ENCODE results near the gene FGF3.

The FGF3 gene

GRCh38 chr11:69823641-69824265 is 4.5 kb upstream of the FGF3 start:
- DNase-seq (ENCODE audit: low spot score) = no peak

GRCh38 chr11:69822676-69823494 is 3.7 kb upstream of the FGF3 start:
- DNase-seq (ENCODE audit: low spot score) = no peak

- DNase-seq (ENCODE audit: low spot score) = no peak
Measured at GRCh38 chr11:69821511-69822040, 2.4 kb upstream of the FGF3 start.

- DNase-seq (ENCODE audit: low spot score) = no peak
Measured at GRCh38 chr11:69820441-69820840, 1.2 kb upstream of the FGF3 start.

- no peak for DNase-seq (ENCODE audit: low spot score)
Measured at GRCh38 chr11:69819541-69820070, 390 bp upstream of the FGF3 start.

GRCh38 chr11:69818231-69818602 is 999 bp downstream of the FGF3 start:
- DNase-seq (ENCODE audit: low spot score) = no peak

GRCh38 chr11:69817265-69818230 is 1.7 kb downstream of the FGF3 start:
- no peak for DNase-seq (ENCODE audit: low spot score)

GRCh38 chr11:69816671-69817070 is 2.5 kb downstream of the FGF3 start:
- DNase-seq (ENCODE audit: low spot score) = no peak

GRCh38 chr11:69815973-69816372 is 3.2 kb downstream of the FGF3 start:
- no peak for DNase-seq (ENCODE audit: low spot score)

- no peak for DNase-seq (ENCODE audit: low spot score)
Measured at GRCh38 chr11:69814902-69815301, 4.3 kb downstream of the FGF3 start.

- DNase-seq (ENCODE audit: low spot score) = no peak
Measured at GRCh38 chr11:69814411-69814810, 4.8 kb downstream of the FGF3 start.

GRCh38 chr11:69813839-69814238 is 5.4 kb downstream of the FGF3 start:
- DNase-seq (ENCODE audit: low spot score) = no peak

GRCh38 chr11:69812946-69813345 is 6.3 kb downstream of the FGF3 start:
- DNase-seq (ENCODE audit: low spot score) = no peak

- DNase-seq (ENCODE audit: low spot score) = no peak
Measured at GRCh38 chr11:69812256-69812655, 7.0 kb downstream of the FGF3 start.

GRCh38 chr11:69811431-69811830 is 7.8 kb downstream of the FGF3 start:
- no peak for DNase-seq (ENCODE audit: low spot score)

GRCh38 chr11:69810289-69811118 is 8.7 kb downstream of the FGF3 start:
- no peak for DNase-seq (ENCODE audit: low spot score)

- DNase-seq (ENCODE audit: low spot score) = no peak
Measured at GRCh38 chr11:69808667-69809086, 10.5 kb downstream of the FGF3 start.

- no peak for DNase-seq (ENCODE audit: low spot score)
Measured at GRCh38 chr11:69807106-69807815, 12.0 kb downstream of the FGF3 start.

- DNase-seq (ENCODE audit: low spot score) = no peak
Measured at GRCh38 chr11:69804769-69805508, 14.3 kb downstream of the FGF3 start.
